Suprapubic skin (tissue), 4 donors: ENCODE data around the gene OLFML2A.

ENCODE experiments used
- CTCF ChIP-seq, 2 donors: fragments of 200-600 bp in 1 of 2; fragments of 450-650 bp in 1 of 2; sonication (generic) in 1 of 2; IDR thresholded peaks; one replicate each; pipeline ENCODE4 v1.5.1; 2016 to 2019; ENCODE audit warnings: antibody characterized with exemption in 2 of 2, mild to moderate bottlenecking in 1 of 2, moderate library complexity in 1 of 2
- EP300 ChIP-seq: sonication (generic); formaldehyde crosslinking; IDR thresholded peaks from one replicate; pipeline ENCODE4 v1.6.1; 2017; ENCODE audit warnings: antibody characterized with exemption
- POLR2A ChIP-seq, 2 donors: fragments of 450-650 bp; IDR thresholded peaks; one replicate each; pipeline ENCODE4 v1.6.1; 2017; ENCODE audit warnings: antibody characterized with exemption in 2 of 2, mild to moderate bottlenecking in 2 of 2, moderate library complexity in 2 of 2
- POLR2AphosphoS5 ChIP-seq, 3 donors: sonication (generic); formaldehyde crosslinking; IDR thresholded peaks; one replicate each; pipeline ENCODE4 v1.6.1; 2017; ENCODE audit warnings: antibody characterized with exemption in 3 of 3

GRCh38 chr9:124735121-124735520 is 41.8 kb upstream of the OLFML2A start:
- TF ChIP-seq CTCF (IDR thresholded peaks at IDR 0.05), result no peak
- no peak for TF ChIP-seq POLR2A (IDR thresholded peaks at IDR 0.05)
- TF ChIP-seq EP300, result no peak
- TF ChIP-seq POLR2AphosphoS5 (IDR thresholded peaks at IDR 0.05), result no peak
